HepG2 (cell line): ENCODE results near the gene SHF. TPM values are rescaled to one million over a fixed set of nuclear protein-coding genes. Genes with fewer than 3 reads are reported as not detected.

Source experiments
- ARNT2 ChIP-seq: sonication (generic); formaldehyde crosslinking; IDR thresholded peaks from 2 replicates; pipeline ENCODE4 v1.8.0; 2022; ENCODE audit warnings: mild to moderate bottlenecking, low read depth, missing genetic modification reagents, moderate library complexity
- ATF1 ChIP-seq: IDR thresholded peaks from 2 replicates; pipeline ENCODE4 v1.6.1; 2016; ENCODE audit warnings: mild to moderate bottlenecking, control low read depth
- CHD2 ChIP-seq: IDR thresholded peaks from 2 replicates; pipeline ENCODE4 v1.6.1; 2011; ENCODE audit warnings: low read depth, low read length, improper control_type of control experiment
- FOSL2 ChIP-seq: sonication (generic); formaldehyde crosslinking; IDR thresholded peaks from 2 replicates; pipeline ENCODE4 v1.4.0; 2020; ENCODE audit warnings: missing genetic modification reagents
- FOXO1 ChIP-seq: sonication (generic); formaldehyde crosslinking; IDR thresholded peaks from 2 replicates; pipeline ENCODE4 v1.4.0; 2020; ENCODE audit warnings: missing genetic modification reagents
- HIVEP1 ChIP-seq: sonication (generic); formaldehyde crosslinking; IDR thresholded peaks from 2 replicates; pipeline ENCODE4 v1.4.0; 2020; ENCODE audit warnings: mild to moderate bottlenecking, missing genetic modification reagents
- RBM22 ChIP-seq: fragments of 200-400 bp; formaldehyde crosslinking; optimal IDR thresholded peaks from 2 replicates; pipeline ENCODE3; 2017; ENCODE audit warnings: mild to moderate bottlenecking, low read length, moderate library complexity
- SAFB2 ChIP-seq: sonication (generic); formaldehyde crosslinking; IDR thresholded peaks from 2 replicates; pipeline ENCODE4 v1.5.1; 2020; ENCODE audit warnings: missing genetic modification reagents, low read depth, mild to moderate bottlenecking, borderline replicate concordance
- ZBTB44 ChIP-seq: sonication (generic); formaldehyde crosslinking; IDR thresholded peaks from 2 replicates; pipeline ENCODE4 v1.4.0; 2020; ENCODE audit warnings: missing genetic modification reagents
- ZMAT3 ChIP-seq: sonication (generic); formaldehyde crosslinking; conservative IDR thresholded peaks from 2 replicates; pipeline ENCODE4 v1.7.0; 2021; ENCODE audit warnings: missing genetic modification reagents
- ZMYM2 ChIP-seq: sonication (generic); formaldehyde crosslinking; IDR thresholded peaks from 2 replicates; pipeline ENCODE4 v1.8.0; 2022; ENCODE audit warnings: mild to moderate bottlenecking, missing genetic modification reagents
- ZNF329 ChIP-seq: sonication (generic); formaldehyde crosslinking; IDR thresholded peaks from 2 replicates; pipeline ENCODE4 v1.9.0; 2021; ENCODE audit warnings: low read depth, mild to moderate bottlenecking, missing genetic modification reagents
- ZNF629 ChIP-seq: sonication (generic); formaldehyde crosslinking; conservative IDR thresholded peaks from 2 replicates; pipeline ENCODE4 v1.5.0; 2020; ENCODE audit warnings: missing genetic modification reagents
- ZNF674 ChIP-seq: sonication (generic); formaldehyde crosslinking; IDR thresholded peaks from 2 replicates; pipeline ENCODE4 v1.5.0; 2020; ENCODE audit warnings: low read depth, mild to moderate bottlenecking, missing genetic modification reagents
- polyA plus RNA-seq, 8 experiments: library from polyadenylated mRNA; depleted of rRNA in 3 of 8; stranded (reverse) in 7 of 8; unstranded in 1 of 8; fragments of >200 nt; fragmentation: Illumina TruSeq in 4 of 8; extraction: Trizol in 4 of 8; gene quantifications; 2 replicates each; pipeline versions ENCODE4 v1.2.1 to v1.2.3, GENCODE V29; 2011 to 2016; ENCODE audit warnings: low read depth in 4 of 8, missing spikeins in 1 of 8, mixed read lengths in 1 of 8; ENCODE audit not compliant: insufficient read depth in 1 of 8
- total RNA-seq, 5 experiments: library from RNA; depleted of rRNA; stranded (reverse); fragments of >200 nt; fragmentation: Illumina TruSeq; extraction: Trizol; gene quantifications; 2 replicates each; pipeline ENCODE4 v1.2.3, GENCODE V29; 2016; ENCODE audit warnings: low read depth in 1 of 5
- TF ChIP-seq, protein P1 (sequence below): sonication (generic); formaldehyde crosslinking; IDR thresholded peaks from 2 replicates; pipeline ENCODE4 v1.8.0; 2022; ENCODE audit warnings: missing genetic modification reagents, mild to moderate bottlenecking, borderline replicate concordance
- TF ChIP-seq, protein P2 (sequence below): sonication (generic); formaldehyde crosslinking; IDR thresholded peaks from 2 replicates; pipeline ENCODE4 v1.5.1; 2020; ENCODE audit warnings: mild to moderate bottlenecking, missing genetic modification reagents, moderate library complexity
- TF ChIP-seq, protein P3 (sequence below): sonication (generic); formaldehyde crosslinking; IDR thresholded peaks from 2 replicates; pipeline ENCODE4 v1.4.0; 2020; ENCODE audit warnings: missing genetic modification reagents, borderline replicate concordance
- TF ChIP-seq, protein P4 (sequence below): sonication (generic); formaldehyde crosslinking; IDR thresholded peaks from 2 replicates; pipeline ENCODE4 v1.5.1; 2020; ENCODE audit warnings: mild to moderate bottlenecking, missing genetic modification reagents, borderline replicate concordance

Gene SHF
- total and polyA plus RNA-seq, 2 of the 13 experiments (the other 11 are each of a cell fraction or from before 2014, with no cell fraction given): 20.9 to 25.5 TPM

DNA sequence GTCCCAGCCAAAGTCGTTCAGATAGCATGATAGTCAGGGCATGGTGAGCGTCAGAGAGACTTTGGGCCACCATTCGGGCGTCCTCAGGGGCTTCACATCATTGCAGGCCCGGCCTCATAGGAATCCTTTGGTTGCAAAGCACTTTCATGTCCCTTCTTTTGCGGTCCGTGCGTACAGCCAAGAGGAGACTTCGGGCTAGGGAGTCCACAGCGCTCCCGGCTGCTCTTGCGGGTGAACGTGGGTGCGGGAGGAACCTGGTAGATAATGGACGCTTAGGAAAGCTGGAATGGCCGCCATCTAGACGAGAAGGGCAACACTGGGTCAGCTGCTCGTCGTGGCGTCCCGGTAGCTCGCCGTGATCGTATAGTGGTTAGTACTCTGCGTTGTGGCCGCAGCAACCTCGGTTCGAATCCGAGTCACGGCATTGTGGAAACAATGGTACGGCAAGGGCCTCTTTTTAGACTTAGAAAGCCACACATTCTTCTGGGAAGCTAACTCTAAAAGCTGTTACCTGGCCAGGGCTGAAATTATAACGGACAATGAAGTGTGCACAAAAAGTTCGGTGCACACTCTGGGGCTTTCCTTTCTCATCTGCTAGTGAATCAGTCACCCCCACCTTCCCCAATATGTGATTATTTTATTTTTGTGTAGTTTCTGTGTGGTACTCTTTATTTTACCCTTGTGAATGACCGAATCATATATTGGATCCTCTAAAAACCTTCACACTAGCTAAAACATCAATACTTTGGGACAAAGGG is 13.2 kb upstream of the SHF start (continued):
- TF ChIP-seq, protein P1, sequence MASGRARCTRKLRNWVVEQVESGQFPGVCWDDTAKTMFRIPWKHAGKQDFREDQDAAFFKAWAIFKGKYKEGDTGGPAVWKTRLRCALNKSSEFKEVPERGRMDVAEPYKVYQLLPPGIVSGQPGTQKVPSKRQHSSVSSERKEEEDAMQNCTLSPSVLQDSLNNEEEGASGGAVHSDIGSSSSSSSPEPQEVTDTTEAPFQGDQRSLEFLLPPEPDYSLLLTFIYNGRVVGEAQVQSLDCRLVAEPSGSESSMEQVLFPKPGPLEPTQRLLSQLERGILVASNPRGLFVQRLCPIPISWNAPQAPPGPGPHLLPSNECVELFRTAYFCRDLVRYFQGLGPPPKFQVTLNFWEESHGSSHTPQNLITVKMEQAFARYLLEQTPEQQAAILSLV (CRISPR knock-in tag): peak; percentile 74; the same call in 1 of the 2 replicates
- TF ChIP-seq FOXO1 (CRISPR knock-in tag): peak; percentile 56
- no peak for TF ChIP-seq CHD2
- peak; percentile 50; the same call in 1 of the 2 replicates for TF ChIP-seq FOSL2
- TF ChIP-seq, protein P2, sequence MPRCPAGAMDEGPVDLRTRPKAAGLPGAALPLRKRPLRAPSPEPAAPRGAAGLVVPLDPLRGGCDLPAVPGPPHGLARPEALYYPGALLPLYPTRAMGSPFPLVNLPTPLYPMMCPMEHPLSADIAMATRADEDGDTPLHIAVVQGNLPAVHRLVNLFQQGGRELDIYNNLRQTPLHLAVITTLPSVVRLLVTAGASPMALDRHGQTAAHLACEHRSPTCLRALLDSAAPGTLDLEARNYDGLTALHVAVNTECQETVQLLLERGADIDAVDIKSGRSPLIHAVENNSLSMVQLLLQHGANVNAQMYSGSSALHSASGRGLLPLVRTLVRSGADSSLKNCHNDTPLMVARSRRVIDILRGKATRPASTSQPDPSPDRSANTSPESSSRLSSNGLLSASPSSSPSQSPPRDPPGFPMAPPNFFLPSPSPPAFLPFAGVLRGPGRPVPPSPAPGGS (CRISPR knock-in tag): 0 out of 2 replicates have a peak, but pooled peaks have one; percentile 8
- TF ChIP-seq, protein P3, sequence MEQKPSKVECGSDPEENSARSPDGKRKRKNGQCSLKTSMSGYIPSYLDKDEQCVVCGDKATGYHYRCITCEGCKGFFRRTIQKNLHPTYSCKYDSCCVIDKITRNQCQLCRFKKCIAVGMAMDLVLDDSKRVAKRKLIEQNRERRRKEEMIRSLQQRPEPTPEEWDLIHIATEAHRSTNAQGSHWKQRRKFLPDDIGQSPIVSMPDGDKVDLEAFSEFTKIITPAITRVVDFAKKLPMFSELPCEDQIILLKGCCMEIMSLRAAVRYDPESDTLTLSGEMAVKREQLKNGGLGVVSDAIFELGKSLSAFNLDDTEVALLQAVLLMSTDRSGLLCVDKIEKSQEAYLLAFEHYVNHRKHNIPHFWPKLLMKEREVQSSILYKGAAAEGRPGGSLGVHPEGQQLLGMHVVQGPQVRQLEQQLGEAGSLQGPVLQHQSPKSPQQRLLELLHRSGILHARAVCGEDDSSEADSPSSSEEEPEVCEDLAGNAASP (CRISPR knock-in tag): no peak
- TF ChIP-seq ZNF329 (CRISPR knock-in tag): no peak
- TF ChIP-seq ZMYM2 (CRISPR knock-in tag): peak; percentile 39; the same call in 1 of the 2 replicates
- no peak; the same call in 1 of the 2 replicates for TF ChIP-seq ATF1 (CRISPR knock-in tag)
- TF ChIP-seq HIVEP1 (CRISPR knock-in tag): no peak
- TF ChIP-seq ZNF629: peak; percentile 42
- TF ChIP-seq ARNT2 (CRISPR knock-in tag): no peak
- TF ChIP-seq, protein P4, sequence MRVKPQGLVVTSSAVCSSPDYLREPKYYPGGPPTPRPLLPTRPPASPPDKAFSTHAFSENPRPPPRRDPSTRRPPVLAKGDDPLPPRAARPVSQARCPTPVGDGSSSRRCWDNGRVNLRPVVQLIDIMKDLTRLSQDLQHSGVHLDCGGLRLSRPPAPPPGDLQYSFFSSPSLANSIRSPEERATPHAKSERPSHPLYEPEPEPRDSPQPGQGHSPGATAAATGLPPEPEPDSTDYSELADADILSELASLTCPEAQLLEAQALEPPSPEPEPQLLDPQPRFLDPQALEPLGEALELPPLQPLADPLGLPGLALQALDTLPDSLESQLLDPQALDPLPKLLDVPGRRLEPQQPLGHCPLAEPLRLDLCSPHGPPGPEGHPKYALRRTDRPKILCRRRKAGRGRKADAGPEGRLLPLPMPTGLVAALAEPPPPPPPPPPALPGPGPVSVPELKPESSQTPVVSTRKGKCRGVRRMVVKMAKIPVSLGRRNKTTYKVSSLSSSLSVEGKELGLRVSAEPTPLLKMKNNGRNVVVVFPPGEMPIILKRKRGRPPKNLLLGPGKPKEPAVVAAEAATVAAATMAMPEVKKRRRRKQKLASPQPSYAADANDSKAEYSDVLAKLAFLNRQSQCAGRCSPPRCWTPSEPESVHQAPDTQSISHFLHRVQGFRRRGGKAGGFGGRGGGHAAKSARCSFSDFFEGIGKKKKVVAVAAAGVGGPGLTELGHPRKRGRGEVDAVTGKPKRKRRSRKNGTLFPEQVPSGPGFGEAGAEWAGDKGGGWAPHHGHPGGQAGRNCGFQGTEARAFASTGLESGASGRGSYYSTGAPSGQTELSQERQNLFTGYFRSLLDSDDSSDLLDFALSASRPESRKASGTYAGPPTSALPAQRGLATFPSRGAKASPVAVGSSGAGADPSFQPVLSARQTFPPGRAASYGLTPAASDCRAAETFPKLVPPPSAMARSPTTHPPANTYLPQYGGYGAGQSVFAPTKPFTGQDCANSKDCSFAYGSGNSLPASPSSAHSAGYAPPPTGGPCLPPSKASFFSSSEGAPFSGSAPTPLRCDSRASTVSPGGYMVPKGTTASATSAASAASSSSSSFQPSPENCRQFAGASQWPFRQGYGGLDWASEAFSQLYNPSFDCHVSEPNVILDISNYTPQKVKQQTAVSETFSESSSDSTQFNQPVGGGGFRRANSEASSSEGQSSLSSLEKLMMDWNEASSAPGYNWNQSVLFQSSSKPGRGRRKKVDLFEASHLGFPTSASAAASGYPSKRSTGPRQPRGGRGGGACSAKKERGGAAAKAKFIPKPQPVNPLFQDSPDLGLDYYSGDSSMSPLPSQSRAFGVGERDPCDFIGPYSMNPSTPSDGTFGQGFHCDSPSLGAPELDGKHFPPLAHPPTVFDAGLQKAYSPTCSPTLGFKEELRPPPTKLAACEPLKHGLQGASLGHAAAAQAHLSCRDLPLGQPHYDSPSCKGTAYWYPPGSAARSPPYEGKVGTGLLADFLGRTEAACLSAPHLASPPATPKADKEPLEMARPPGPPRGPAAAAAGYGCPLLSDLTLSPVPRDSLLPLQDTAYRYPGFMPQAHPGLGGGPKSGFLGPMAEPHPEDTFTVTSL: peak; percentile 61; the same call in 1 of the 2 replicates
- no peak for TF ChIP-seq SAFB2 (CRISPR knock-in tag)
- no peak for TF ChIP-seq ZMAT3 (CRISPR knock-in tag)
- peak; percentile 39; the same call in 1 of the 2 replicates for TF ChIP-seq ZBTB44 (CRISPR knock-in tag)
- no peak for TF ChIP-seq ZNF674 (CRISPR knock-in tag)
- TF ChIP-seq RBM22: peak; percentile 95
